Fibroblast of pulmonary artery (primary cell): ENCODE measurements around the gene TNP1.

ENCODE experiments used
- DNase-seq: peaks from one replicate; pipeline ENCODE4 v3.0.0-alpha.2; 2010; ENCODE audit warnings: low read depth
- H3K4me3 ChIP-seq: replicated peaks from 2 replicates; pipeline ENCODE4 v1.5.1; 2011; ENCODE audit warnings: low read depth, mild to moderate bottlenecking, control low read depth, low read length, moderate library complexity
- TF ChIP-seq, protein P1 (sequence below): IDR thresholded peaks from 2 replicates; pipeline ENCODE4 v1.5.1; 2011; ENCODE audit warnings: mild to moderate bottlenecking, control low read depth, low read length, inconsistent platforms; ENCODE audit errors: missing control alignments

The TNP1 gene

GRCh38 chr2:216829533-216829932, 30.3 kb downstream of the TNP1 start:
- no peak overlapping the region for H3K4me3 ChIP-seq
- DNase-seq = peak; percentile 24
- TF ChIP-seq, protein P1, sequence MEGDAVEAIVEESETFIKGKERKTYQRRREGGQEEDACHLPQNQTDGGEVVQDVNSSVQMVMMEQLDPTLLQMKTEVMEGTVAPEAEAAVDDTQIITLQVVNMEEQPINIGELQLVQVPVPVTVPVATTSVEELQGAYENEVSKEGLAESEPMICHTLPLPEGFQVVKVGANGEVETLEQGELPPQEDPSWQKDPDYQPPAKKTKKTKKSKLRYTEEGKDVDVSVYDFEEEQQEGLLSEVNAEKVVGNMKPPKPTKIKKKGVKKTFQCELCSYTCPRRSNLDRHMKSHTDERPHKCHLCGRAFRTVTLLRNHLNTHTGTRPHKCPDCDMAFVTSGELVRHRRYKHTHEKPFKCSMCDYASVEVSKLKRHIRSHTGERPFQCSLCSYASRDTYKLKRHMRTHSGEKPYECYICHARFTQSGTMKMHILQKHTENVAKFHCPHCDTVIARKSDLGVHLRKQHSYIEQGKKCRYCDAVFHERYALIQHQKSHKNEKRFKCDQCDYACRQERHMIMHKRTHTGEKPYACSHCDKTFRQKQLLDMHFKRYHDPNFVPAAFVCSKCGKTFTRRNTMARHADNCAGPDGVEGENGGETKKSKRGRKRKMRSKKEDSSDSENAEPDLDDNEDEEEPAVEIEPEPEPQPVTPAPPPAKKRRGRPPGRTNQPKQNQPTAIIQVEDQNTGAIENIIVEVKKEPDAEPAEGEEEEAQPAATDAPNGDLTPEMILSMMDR = no peak

DNA sequence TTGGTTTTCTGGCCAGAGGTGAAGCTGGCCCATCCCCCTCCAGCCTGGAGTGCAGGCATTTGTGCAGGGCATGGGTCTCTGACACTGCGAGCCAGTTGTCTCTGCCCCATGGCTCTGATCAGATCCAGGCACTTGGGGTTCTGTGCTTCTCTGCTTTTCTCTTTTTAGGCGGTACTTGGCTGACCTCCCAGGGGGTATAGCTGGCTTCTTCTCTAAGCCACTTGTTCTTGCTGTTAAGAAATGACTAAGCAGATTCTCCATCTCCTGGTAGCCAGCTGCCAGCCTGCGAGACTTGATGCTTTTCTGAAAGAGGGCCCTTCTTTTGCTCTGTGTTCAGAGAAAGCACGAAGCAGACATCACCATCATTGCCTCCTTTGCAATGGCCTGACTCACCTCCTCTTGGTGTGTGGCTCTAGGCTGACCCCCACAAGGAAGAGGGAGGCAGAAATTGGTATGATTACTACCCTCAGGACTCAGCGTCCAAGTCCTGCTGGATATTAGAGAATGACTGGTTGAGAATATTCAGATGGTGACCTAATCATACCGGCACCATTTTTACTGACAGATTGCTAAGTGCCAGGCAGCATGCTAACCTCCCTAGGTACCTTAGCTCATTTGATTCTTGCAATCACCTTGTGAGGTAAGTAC, 32.7 kb downstream of the TNP1 start:
- no peak for DNase-seq
- no peak overlapping the region for H3K4me3 ChIP-seq
- TF ChIP-seq, protein P1 = no peak

- DNase-seq = no peak
- TF ChIP-seq, protein P1 = no peak
- H3K4me3 ChIP-seq = no peak overlapping the region
Observed at GRCh38 chr2:216822470-216822869, 37.4 kb downstream of the TNP1 start.

DNA sequence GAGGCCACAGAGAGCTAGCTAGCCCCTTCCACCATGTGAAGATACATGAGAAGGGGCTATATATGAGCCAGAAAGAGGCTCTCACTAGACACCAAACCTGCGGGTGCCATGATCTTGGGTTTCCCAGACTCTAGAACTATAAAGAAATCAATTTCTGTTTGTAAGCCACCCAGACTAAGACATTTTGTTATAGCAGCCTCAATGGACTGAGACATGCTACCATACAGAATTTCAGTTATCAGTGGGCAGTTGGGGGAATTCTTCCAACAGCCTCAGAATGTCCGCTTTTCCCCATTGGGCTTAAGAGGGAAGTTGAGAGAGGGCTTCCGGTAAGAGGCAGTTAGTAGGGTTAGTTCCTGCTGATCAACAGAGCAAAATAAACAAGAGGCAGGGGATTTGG, 39.2 kb downstream of the TNP1 start:
- no peak overlapping the region for H3K4me3 ChIP-seq
- TF ChIP-seq, protein P1 = no peak
- DNase-seq = no peak

DNA sequence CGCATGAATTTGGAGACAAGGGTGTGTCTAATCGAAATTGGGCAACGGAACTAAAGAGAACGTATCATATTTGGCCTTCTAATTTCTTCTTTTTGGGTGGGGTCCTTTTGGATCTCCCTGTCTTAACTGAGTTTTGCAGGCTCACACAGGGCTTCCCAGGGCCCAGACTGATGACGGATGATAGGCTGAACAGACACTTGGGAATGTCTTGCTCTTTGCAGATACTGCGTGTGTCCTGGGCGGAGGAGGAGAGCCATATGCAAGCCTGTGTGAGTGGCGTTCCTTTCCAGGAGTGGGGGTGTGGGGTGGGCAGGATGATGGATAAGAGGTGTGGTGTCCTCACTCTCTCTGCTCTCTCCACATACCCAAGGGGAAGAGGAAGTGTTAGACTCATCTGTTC, 40.1 kb downstream of the TNP1 start:
- DNase-seq = no peak
- no peak overlapping the region for H3K4me3 ChIP-seq
- TF ChIP-seq, protein P1 = no peak

- TF ChIP-seq, protein P1 = no peak
- no peak for DNase-seq
- H3K4me3 ChIP-seq = no peak overlapping the region
Observed at GRCh38 chr2:216819055-216819454, 40.8 kb downstream of the TNP1 start.
